T-helper 1 cell treated with Interleukin-12 subunit alpha and Interleukin-12 subunit beta and Interleukin-4 antibody, amounts not matched to agents 30 μg/mL and 1 μg/mL, for 36 hours (primary cell): ENCODE measurements around the gene INPP5J.

Source experiments
- H3K27ac Mint-ChIP-seq: one replicate; pipeline ENCODE4 v1.8.0; 2021; ENCODE audit warnings: mild to moderate bottlenecking, mixed read lengths
- H3K27me3 Mint-ChIP-seq: one replicate; pipeline ENCODE4 v1.8.0; 2021; ENCODE audit warnings: low read depth, mixed read lengths
- H3K36me3 Mint-ChIP-seq: one replicate; pipeline ENCODE4 v1.8.0; 2021; ENCODE audit warnings: low read depth, mixed read lengths
- H3K4me1 Mint-ChIP-seq: one replicate; pipeline ENCODE4 v1.8.0; 2021; ENCODE audit warnings: low read depth, mixed read lengths
- H3K4me3 Mint-ChIP-seq: one replicate; pipeline ENCODE4 v1.8.0; 2021; ENCODE audit warnings: mild to moderate bottlenecking, moderate library complexity, mixed read lengths
- H3K9me3 Mint-ChIP-seq: one replicate; pipeline ENCODE4 v1.8.0; 2021; ENCODE audit warnings: mixed read lengths

Gene INPP5J

DNA sequence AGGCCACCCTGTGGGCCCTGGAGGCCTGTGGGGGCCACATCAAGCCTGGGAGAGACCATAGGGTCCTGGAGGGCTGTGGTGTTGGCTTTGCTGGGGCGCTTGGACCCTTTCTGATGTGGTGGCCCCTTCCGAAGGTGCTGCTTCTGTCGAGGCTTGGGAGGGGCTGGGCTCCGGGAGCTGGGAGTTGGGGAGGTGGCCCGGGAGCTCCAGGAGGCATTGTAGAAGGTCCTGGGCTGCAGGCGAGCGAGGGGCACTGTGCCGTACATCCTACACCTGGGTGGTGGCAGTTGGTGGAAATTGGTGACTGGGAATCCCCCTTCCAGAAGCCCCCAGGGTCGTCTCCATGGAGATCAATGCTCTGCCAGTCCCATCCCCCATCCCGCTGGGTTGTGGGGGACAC lies 15.0 kb downstream of the INPP5J start:
- H3K27ac Mint-ChIP-seq = no peak overlapping the region
- H3K27me3 Mint-ChIP-seq = no peaks in the 10 kb centered on the region
- H3K4me3 Mint-ChIP-seq = no peak overlapping the region
- no peaks in the 10 kb centered on the region for H3K9me3 Mint-ChIP-seq
- H3K36me3 Mint-ChIP-seq = no peaks in the 10 kb centered on the region
- H3K4me1 Mint-ChIP-seq = no peaks in the 10 kb centered on the region

DNA sequence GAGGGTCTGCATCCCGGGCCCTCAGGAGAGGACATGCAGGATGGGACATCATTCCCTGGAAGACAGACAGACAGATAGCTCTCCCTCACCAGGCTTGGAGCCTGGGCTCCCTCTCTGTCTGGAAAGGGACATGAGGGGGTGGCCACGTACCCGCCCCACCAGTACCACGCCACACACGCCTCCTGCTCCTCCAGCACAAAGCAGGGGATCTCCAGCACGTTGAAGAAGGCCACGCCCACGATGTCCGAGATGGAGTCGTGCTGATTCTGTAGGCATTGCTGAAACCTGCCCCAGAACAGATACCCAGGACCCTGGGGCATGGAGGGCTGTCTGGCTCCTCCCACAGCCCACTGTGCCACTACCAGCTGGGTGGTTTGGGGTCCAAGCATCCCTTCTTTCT lies 15.4 kb downstream of the INPP5J start:
- no peak overlapping the region for H3K4me3 Mint-ChIP-seq
- H3K27ac Mint-ChIP-seq = no peak overlapping the region
- H3K27me3 Mint-ChIP-seq = no peaks in the 10 kb centered on the region
- no peaks in the 10 kb centered on the region for H3K9me3 Mint-ChIP-seq
- H3K36me3 Mint-ChIP-seq = no peaks in the 10 kb centered on the region
- H3K4me1 Mint-ChIP-seq = peaks cover under 1% of the 10 kb centered on the region

DNA sequence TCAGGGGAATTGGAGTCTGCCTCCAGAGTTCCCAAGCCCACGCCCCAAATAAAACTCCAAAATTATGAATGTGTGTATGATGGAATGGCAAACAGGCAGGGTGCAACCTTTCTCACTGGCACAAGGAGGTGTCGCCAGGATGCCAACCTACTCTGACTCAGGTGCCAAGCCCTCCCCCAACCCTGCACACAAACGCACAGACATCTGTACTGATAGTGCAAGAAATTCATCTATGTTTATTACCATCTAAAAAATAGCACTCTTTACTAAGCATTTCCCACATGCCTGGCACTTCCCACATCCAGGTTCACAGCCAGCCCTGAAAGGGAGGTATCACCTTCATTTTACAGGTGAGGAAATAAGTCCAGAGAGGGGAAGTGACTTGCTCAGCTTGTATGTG lies 16.3 kb downstream of the INPP5J start:
- no peak overlapping the region for H3K4me3 Mint-ChIP-seq
- no peaks in the 10 kb centered on the region for H3K27me3 Mint-ChIP-seq
- H3K4me1 Mint-ChIP-seq = peaks cover 8% of the 10 kb centered on the region
- H3K9me3 Mint-ChIP-seq = no peaks in the 10 kb centered on the region
- H3K27ac Mint-ChIP-seq = no peak overlapping the region
- H3K36me3 Mint-ChIP-seq = no peaks in the 10 kb centered on the region

DNA sequence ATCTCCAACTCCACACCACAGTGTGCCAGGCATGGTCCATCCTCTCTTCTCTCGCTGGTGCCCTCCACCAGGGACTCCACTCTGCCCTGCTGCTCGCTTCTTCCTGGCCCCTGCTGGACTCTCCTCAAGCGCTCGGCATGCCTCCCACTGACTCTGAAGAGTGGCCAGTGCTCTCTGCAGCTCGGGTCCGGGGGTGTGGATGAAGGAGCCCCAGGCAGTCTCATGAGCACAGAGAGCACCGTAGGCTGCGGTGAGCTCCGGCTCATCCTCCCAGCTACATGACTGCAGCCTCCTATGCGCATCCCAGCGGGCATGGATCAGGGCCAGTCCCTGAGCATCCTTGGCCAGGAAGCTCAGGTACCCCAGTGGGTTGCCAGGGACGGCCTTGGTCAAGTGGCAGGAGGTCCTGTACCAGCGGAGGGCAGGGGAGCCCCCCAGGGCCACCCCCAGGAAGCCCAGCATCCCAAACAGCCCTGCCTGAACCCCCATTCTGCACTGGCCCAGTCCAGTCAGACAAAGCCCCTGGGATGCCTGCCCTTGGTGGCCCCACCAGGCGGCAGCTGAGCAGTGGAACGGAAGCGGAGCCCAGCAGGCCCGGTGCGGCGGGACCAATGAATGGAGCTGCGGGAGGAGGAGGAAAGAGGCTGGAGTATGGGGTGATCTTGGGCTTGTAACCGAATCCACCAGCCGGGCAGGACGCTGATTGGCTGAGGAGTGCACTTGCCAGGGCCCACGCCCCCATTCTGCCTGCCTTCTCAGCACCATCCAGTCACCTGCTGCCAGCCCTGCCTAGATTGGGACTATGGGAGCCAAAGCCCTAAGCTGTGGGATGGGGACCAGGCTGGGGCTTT lies 17.3 kb downstream of the INPP5J start, which contains the start of gene PLA2G3:
TSS of gene PLA2G3 (minus strand) at position 643 of the 851 bp plus-strand sequence. CDS start at position 489, 154 bp downstream.
- Mint-ChIP-seq H3K27me3 (no peaks in the 10 kb centered on the region), H3K4me1 (peaks cover 11% of the 10 kb centered on the region), H3K4me3 (no peak within 1 kb of the TSS), H3K27ac (no peak within 1 kb of the TSS), H3K9me3 (no peaks in the 10 kb centered on the region), H3K36me3 (no peaks in the 10 kb centered on the region)

DNA sequence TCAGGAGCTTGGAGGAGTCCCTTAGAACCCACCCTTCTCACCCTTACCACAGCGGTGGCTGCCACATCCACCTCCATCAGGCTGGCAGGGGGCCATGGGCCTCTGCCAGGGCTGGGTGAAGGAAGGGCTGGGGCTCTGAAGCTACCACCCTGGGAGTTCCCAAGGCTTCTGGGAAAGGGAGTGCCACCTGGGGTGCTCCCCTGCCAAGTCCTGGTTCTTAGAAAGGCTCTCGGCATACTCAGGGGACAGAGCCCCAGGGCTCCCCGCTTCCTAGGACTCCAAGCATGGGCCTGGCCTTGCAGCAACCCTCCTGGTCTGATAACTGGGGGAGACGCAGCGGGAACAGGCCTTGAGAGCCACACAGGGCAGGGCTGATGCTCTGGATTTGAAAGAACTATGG lies 18.0 kb downstream of the INPP5J start:
- H3K4me1 Mint-ChIP-seq = peaks cover 11% of the 10 kb centered on the region
- H3K9me3 Mint-ChIP-seq = no peaks in the 10 kb centered on the region
- H3K36me3 Mint-ChIP-seq = no peaks in the 10 kb centered on the region
- H3K27me3 Mint-ChIP-seq = no peaks in the 10 kb centered on the region
- no peak overlapping the region for H3K4me3 Mint-ChIP-seq
- H3K27ac Mint-ChIP-seq = no peak overlapping the region

DNA sequence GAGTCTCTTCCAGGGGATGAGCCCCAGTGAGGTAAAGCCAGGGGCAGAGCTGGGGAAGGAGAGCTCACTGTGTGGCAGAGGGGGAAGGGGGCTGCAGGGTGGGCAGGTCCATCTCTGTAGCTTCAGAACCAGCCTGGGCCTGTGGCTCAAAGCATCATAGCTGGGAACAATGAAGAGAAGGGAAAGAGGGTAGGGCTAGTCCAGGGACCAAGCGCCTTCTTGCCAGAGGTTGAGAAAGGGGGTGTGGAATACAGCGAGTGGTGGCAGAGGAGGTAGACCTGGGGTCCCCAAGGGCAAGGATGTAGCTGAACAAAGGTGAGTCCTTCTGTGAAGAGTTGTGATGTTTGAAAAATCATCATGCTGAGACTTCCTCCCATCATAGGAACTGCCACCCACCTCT lies 18.8 kb downstream of the INPP5J start:
- no peak overlapping the region for H3K27ac Mint-ChIP-seq
- no peak overlapping the region for H3K4me3 Mint-ChIP-seq
- no peaks in the 10 kb centered on the region for H3K9me3 Mint-ChIP-seq
- H3K27me3 Mint-ChIP-seq = no peaks in the 10 kb centered on the region
- peaks cover 11% of the 10 kb centered on the region for H3K4me1 Mint-ChIP-seq
- no peaks in the 10 kb centered on the region for H3K36me3 Mint-ChIP-seq

DNA sequence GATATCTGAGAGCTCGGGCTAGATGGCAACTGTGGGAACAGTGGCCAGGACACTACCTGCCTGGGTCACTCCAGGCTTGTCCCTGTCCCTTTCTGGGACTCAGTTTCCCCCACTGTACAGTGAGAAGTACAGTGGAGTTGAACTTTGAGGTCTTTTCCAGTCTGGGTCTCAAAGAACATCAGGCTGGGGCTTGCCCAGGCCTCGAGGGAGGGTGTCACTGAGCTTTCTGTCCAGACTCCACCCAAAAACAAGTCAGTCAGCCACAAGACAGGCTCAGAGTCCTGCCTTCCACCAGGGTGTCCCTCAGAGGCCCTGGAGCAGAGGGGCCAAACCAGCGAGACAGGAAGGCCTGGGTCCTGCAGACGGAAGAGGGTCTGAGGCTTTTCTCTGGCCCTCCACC lies 19.5 kb downstream of the INPP5J start:
- H3K27ac Mint-ChIP-seq = no peak overlapping the region
- no peak overlapping the region for H3K4me3 Mint-ChIP-seq
- H3K27me3 Mint-ChIP-seq = no peaks in the 10 kb centered on the region
- no peaks in the 10 kb centered on the region for H3K36me3 Mint-ChIP-seq
- peaks cover 11% of the 10 kb centered on the region for H3K4me1 Mint-ChIP-seq
- H3K9me3 Mint-ChIP-seq = peaks cover 3% of the 10 kb centered on the region

DNA sequence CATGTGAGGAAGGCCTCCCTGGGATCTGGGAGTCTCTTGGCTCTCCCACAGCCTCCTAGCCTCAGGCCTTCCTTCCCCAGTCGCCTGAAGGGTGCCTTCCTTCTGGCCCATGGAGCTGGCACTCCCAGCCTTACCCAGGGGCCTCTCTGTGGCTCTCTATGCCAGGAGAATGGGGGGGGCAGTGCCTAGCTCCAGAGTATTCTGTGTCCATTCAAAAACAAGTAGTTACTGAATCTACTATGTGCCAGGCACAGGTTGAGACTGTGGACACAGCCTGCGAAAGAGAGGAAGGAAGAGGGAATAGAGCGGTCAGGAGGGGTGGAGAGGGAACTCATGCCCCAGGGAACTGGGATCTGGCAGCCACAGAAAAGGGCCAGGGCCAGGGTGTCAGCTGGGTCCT lies 20.3 kb downstream of the INPP5J start:
- Mint-ChIP-seq H3K27ac (no peak overlapping the region), H3K4me1 (peaks cover 11% of the 10 kb centered on the region), H3K36me3 (no peaks in the 10 kb centered on the region), H3K27me3 (no peaks in the 10 kb centered on the region), H3K9me3 (peaks cover 3% of the 10 kb centered on the region), H3K4me3 (no peak overlapping the region)

DNA sequence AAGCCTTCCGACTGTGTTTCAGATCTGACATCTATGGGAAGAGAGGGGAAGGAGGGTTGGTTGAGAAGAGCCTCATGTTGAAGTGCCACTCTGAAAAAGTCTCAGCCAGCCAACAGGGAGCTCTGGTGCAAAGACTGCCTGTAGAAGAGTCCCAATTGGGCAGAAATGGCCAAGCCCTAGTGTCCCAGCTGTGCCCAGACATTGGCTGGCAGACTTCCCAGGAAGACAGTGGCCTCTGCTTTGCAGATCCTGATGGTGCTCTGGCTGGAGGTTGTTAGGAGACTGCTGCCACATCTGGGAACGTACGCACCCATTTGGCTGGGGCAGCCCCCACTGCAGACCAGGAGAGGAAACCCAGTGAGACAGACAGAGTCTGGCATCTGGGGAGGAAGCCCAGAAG lies 20.8 kb downstream of the INPP5J start:
- Mint-ChIP-seq H3K36me3 (no peaks in the 10 kb centered on the region), H3K4me3 (no peak overlapping the region), H3K27ac (no peak overlapping the region), H3K4me1 (peaks cover 11% of the 10 kb centered on the region), H3K9me3 (peaks cover 3% of the 10 kb centered on the region), H3K27me3 (no peaks in the 10 kb centered on the region)

DNA sequence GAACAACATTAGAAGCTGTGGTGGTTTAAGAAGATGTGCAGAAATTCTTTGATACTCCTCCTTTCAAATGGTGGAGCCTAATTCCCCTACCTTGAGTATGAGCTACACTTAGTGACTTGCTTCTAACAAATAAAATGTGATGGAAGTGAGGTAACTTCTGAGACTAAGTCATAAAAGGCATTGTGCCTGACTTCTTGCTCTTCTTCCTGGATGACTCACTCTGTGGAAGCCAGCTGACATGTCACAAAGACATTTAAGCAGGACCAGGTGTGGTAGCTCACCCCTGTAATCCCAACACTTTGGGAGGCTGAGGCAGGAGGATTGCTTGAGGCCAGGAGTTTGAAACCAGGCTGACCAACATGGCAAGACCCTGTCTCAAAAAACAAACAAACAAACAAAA lies 21.5 kb downstream of the INPP5J start:
- Mint-ChIP-seq H3K9me3 (peaks cover 3% of the 10 kb centered on the region), H3K36me3 (no peaks in the 10 kb centered on the region), H3K27ac (no peak overlapping the region), H3K27me3 (no peaks in the 10 kb centered on the region), H3K4me3 (no peak overlapping the region), H3K4me1 (peaks cover 11% of the 10 kb centered on the region)

DNA sequence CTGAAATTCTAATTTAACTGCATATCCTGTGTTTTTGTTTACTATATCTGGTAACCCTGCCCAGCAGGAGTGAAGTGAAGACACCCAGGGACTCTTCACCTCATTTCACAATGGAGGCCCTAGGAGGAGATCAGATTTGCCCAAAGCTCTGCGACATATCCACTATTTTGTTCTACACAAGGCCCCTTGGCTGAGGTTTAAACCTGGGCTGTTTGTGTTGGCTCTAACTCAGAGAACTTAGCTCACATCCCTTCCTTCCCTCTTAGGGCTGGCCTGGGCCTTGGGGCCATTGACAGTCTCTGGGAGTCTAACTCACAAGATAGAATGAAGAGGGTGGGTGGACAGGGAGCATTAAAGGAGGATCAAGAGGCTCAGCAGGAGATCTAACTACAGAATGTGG lies 25.7 kb downstream of the INPP5J start:
- Mint-ChIP-seq H3K36me3 (no peaks in the 10 kb centered on the region), H3K4me3 (no peak overlapping the region), H3K4me1 (peaks cover 8% of the 10 kb centered on the region), H3K27ac (no peak overlapping the region), H3K9me3 (peaks cover 3% of the 10 kb centered on the region), H3K27me3 (no peaks in the 10 kb centered on the region)

DNA sequence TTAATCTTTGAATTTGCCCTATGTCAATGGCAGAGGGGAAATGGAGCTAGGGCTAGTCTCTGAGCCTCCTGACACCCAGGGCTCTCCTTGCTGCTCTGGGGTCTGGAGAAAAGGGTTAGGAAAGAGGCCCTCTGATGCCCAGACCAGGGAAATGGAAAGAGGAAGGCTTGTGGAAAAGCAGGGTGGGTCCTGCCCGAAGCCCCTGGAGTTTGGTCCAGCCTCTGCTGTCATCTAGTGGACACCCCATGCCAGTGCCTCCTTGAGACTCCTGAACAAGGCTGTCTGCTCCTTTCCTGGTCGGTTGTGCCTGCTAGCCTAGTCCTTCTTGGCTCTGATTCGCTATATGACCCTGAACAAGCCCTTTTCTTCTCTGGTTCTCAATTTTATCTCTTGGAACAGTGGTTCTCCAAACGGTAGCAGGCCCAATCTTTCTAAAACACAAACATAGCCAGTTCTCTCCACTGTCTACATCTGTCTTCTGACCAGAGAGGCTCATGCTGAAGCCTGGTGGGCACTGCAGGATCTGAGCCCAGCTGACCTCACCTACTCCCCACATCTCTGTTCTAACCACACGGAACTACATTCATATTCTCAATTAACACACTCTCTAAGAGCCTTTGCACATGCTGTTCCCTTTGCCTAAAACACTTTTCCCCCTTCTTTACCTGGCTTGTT lies 26.3 kb downstream of the INPP5J start:
- Mint-ChIP-seq H3K27me3 (no peaks in the 10 kb centered on the region), H3K36me3 (no peaks in the 10 kb centered on the region), H3K9me3 (peaks cover 3% of the 10 kb centered on the region), H3K27ac (no peak overlapping the region), H3K4me1 (peaks cover 3% of the 10 kb centered on the region), H3K4me3 (no peak overlapping the region)

DNA sequence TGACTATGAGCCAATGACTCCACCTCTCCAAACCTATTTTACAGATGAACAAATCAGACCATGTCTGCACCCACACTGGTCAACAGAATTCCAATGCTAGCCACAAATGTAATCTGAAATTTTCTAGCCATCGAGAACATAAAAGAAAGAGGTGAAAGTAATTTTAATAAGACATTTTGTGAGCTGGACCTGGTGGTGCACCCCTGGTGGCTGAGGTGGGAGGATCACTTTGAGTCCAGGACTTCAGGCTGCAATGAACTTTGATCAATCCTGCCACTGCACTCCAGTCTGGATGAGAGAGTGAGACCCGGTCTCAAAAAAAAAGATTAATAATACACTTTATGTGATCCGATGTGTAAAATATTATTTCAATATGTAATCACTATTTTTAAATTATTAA lies 27.8 kb downstream of the INPP5J start:
- peaks cover 3% of the 10 kb centered on the region for H3K9me3 Mint-ChIP-seq
- no peak overlapping the region for H3K27ac Mint-ChIP-seq
- no peaks in the 10 kb centered on the region for H3K36me3 Mint-ChIP-seq
- H3K4me3 Mint-ChIP-seq = no peak overlapping the region
- H3K27me3 Mint-ChIP-seq = peaks cover 2% of the 10 kb centered on the region
- no peaks in the 10 kb centered on the region for H3K4me1 Mint-ChIP-seq

DNA sequence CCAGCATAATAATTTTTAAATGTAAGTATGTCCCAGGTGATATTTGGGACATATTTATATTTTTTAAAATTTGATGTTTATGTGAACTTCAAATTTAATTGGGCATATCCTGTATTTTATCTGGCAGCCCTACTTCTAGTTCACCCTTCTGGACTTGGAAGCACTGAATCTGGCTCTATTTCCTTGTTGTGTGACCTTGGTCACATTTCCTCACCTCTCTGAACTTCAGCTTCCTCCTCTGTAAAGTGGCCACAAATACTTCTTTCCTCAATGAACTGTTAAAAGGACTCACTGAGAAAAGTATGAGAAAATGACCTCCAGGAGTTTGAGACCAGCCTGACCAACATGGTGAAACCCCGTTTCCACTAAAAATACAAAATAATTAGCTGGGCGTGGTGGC lies 29.1 kb downstream of the INPP5J start:
- H3K9me3 Mint-ChIP-seq = peaks cover 3% of the 10 kb centered on the region
- H3K36me3 Mint-ChIP-seq = no peaks in the 10 kb centered on the region
- H3K27me3 Mint-ChIP-seq = peaks cover 3% of the 10 kb centered on the region
- H3K27ac Mint-ChIP-seq = no peak overlapping the region
- H3K4me3 Mint-ChIP-seq = no peak overlapping the region
- H3K4me1 Mint-ChIP-seq = no peaks in the 10 kb centered on the region

DNA sequence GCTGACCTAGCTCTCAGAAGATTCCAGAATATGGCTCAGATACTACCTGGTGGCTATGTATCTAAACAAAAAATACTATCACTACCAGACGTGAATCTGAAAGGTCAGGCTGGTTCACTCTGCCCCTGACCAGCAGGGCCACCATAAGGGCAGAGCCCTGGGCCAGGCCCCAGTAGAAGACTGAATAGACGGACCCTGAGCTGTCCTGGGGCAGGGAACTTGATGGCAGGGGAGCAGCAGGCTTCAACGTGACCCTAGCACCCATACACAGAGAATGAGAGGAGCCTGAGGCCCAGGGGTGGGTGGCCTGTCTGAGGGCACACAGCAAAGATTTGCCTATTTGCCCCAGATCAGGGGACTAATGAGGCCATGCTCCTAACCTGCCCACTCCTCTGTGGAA lies 30.6 kb downstream of the INPP5J start:
- Mint-ChIP-seq H3K9me3 (no peaks in the 10 kb centered on the region), H3K27ac (no peak overlapping the region), H3K4me1 (no peaks in the 10 kb centered on the region), H3K27me3 (peaks cover 3% of the 10 kb centered on the region), H3K4me3 (no peak overlapping the region), H3K36me3 (no peaks in the 10 kb centered on the region)
